ENCODE measurements around the gene OR8B2. TPM values are rescaled to one million over a fixed set of nuclear protein-coding genes. Genes with fewer than 3 reads are reported as not detected.
"Not testable (repeated sequence)": the region's sequence is repeated elsewhere in the genome, so short reads cannot be mapped to it uniquely, and the experiment has no call there.

Gene OR8B2
- total and polyA plus RNA-seq, 8 donors = not detected

GRCh38 chr11:124394408-124394807 lies 10.1 kb upstream of the OR8B2 start:
- H3K4me1 ChIP-seq = no peaks in the 10 kb centered on the region
- H3K27ac ChIP-seq = no peak overlapping the region
- ATAC-seq = no peak
- no peak for DNase-seq
- TF ChIP-seq CTCF (IDR thresholded peaks at IDR 0.05) = no peak
- no peaks in the 10 kb centered on the region for H3K9me3 ChIP-seq
- H3K27me3 ChIP-seq = no peaks in the 10 kb centered on the region
- no peaks in the 10 kb centered on the region for H3K36me3 ChIP-seq
- intact Hi-C loops (cut with DNase I) = no loop called here
- H3K4me3 ChIP-seq = no peak overlapping the region

GRCh38 chr11:124382857-124383256 lies 1.4 kb downstream of the OR8B2 start:
- intact Hi-C loops (cut with DNase I); H3K4me1 ChIP-seq; H3K27ac ChIP-seq; H3K4me3 ChIP-seq; H3K36me3 ChIP-seq; DNase-seq; H3K9me3 ChIP-seq; ATAC-seq; H3K27me3 ChIP-seq: not testable (repeated sequence)

GRCh38 chr11:124380585-124380984 lies 3.7 kb downstream of the OR8B2 start:
- Histone ChIP-seq H3K4me1 (no peaks in the 10 kb centered on the region), H3K4me3 (no peak overlapping the region), H3K27me3 (no peaks in the 10 kb centered on the region), H3K36me3 (no peaks in the 10 kb centered on the region), H3K9me3 (no peaks in the 10 kb centered on the region), H3K27ac (no peak overlapping the region)
- no peak for TF ChIP-seq CTCF (IDR thresholded peaks at IDR 0.05)
- intact Hi-C loops (cut with DNase I) = no loop called here
- ATAC-seq = no peak
- no peak for DNase-seq

- Histone ChIP-seq H3K36me3 (no peaks in the 10 kb centered on the region), H3K4me1 (no peaks in the 10 kb centered on the region), H3K9me3 (no peaks in the 10 kb centered on the region), H3K27ac (no peak overlapping the region), H3K4me3 (no peak overlapping the region), H3K27me3 (no peaks in the 10 kb centered on the region)
- ATAC-seq (no peak), DNase-seq (no peak)
- TF ChIP-seq CTCF (IDR thresholded peaks at IDR 0.05) = no peak
- intact Hi-C loops (cut with DNase I) = no loop called here
Measured at GRCh38 chr11:124376280-124376679, 8.0 kb downstream of the OR8B2 start.

- no peaks in the 10 kb centered on the region for H3K9me3 ChIP-seq
- no peak for TF ChIP-seq CTCF (IDR thresholded peaks at IDR 0.05)
- intact Hi-C loops (cut with DNase I) = no loop called here
Measured at GRCh38 chr11:124359566-124359965, 24.7 kb downstream of the OR8B2 start.

GRCh38 chr11:124346311-124346955 lies 37.9 kb downstream of the OR8B2 start:
- Histone ChIP-seq H3K4me1 (no peaks in the 10 kb centered on the region), H3K36me3 (no peaks in the 10 kb centered on the region), H3K9me3 (peaks cover 0 to 11% of the 10 kb centered on the region in 2 donors), H3K27me3 (no peaks in the 10 kb centered on the region), H3K4me3 (no peak overlapping the region), H3K27ac (no peak overlapping the region)
- DNase-seq (no peak), ATAC-seq (no peak)
- intact Hi-C loops (cut with DNase I) = no loop called here
- no peak for TF ChIP-seq CTCF (IDR thresholded peaks at IDR 0.05)

More at GRCh38 chr11:124359566-124359965, 24.7 kb downstream of the OR8B2 start:
- Histone ChIP-seq H3K36me3 (no peaks in the 10 kb centered on the region), H3K27me3 (no peaks in the 10 kb centered on the region), H3K4me3 (no peak overlapping the region), H3K4me1 (no peaks in the 10 kb centered on the region), H3K27ac (no peak overlapping the region)
- ATAC-seq = no peak
- DNase-seq = no peak

Data from left lung (tissue), 10 donors.